Sigmoid colon (tissue), 7 donors: ENCODE results near the gene SPI1. TPM values are rescaled to one million over a fixed set of nuclear protein-coding genes. Genes with fewer than 3 reads are reported as not detected.

Experiments
- DNase-seq: peaks from one replicate; pipeline ENCODE4 v3.0.0-alpha.2; 2019
- H3K27ac ChIP-seq, 4 donors: fragments of 200-600 bp; sonication (generic); one replicate each; pipeline ENCODE4 v1.5.1; 2016 to 2019; ENCODE audit warnings: mild to moderate bottlenecking in 1 of 4
- H3K27me3 ChIP-seq, 3 donors: fragments of 200-600 bp; sonication (generic); one replicate each; pipeline ENCODE4 v1.5.1; 2019; ENCODE audit warnings: mild to moderate bottlenecking in 1 of 3
- H3K36me3 ChIP-seq, 4 donors: fragments of 200-600 bp; sonication (generic); one replicate each; pipeline ENCODE4 v1.5.1; 2016 to 2019
- H3K4me1 ChIP-seq, 4 donors: fragments of 200-600 bp; sonication (generic); one replicate each; pipeline ENCODE4 v1.5.1; 2017 to 2019
- H3K4me3 ChIP-seq, 4 donors: fragments of 200-600 bp; sonication (generic); one replicate each; pipeline ENCODE4 v1.5.1; 2017 to 2019; ENCODE audit warnings: mild to moderate bottlenecking in 2 of 4, moderate library complexity in 1 of 4
- H3K9me3 ChIP-seq, 4 donors: fragments of 200-600 bp in 3 of 4; sonication (generic) in 3 of 4; one replicate each; pipeline versions ENCODE4 v1.5.1 to v1.6.1; 2013 to 2019
- EP300 ChIP-seq, 4 donors: sonication (generic); formaldehyde crosslinking; IDR thresholded peaks; one replicate each; pipeline ENCODE4 v1.6.1; 2017; ENCODE audit warnings: antibody characterized with exemption in 4 of 4
- POLR2A ChIP-seq, 2 donors: fragments of 450-650 bp; IDR thresholded peaks; one replicate each; pipeline ENCODE4 v1.6.1; 2016; ENCODE audit warnings: antibody characterized with exemption in 2 of 2, mild to moderate bottlenecking in 2 of 2, moderate library complexity in 2 of 2
- POLR2AphosphoS5 ChIP-seq, 4 donors: sonication (generic); formaldehyde crosslinking; IDR thresholded peaks; one replicate each; pipeline ENCODE4 v1.6.1; 2017; ENCODE audit warnings: antibody characterized with exemption in 4 of 4
- WGBS, 2 donors: extraction: QIAGEN DNeasy Blood & Tissue Kit; methylation state at CpG; one replicate each; pipeline ENCODE4 v1.1.7; 2013; 5-methylcytosine and 5-hydroxymethylcytosine counted together
- intact Hi-C: fragments of 100-400 bp; cut with DNase I; formaldehyde crosslinking; loops from one replicate; pipeline ENCODE4 v1.15.1; 2023
- polyA plus RNA-seq, 3 donors: library from polyadenylated mRNA; stranded (reverse); fragments of 200-250 nt; gene quantifications; one replicate each; pipeline ENCODE4 v1.2.3, GENCODE V29; 2013
- total RNA-seq, 4 donors: library from RNA; depleted of rRNA; stranded (reverse); fragments of >200 nt; gene quantifications; one replicate each; pipeline ENCODE4 v1.1.0, GENCODE V29; 2016
- TF ChIP-seq, protein P1 (sequence below), 4 experiments: fragments of 450-650 bp in 3 of 4; fragments of 200-600 bp in 1 of 4; IDR thresholded peaks; one replicate each; pipeline ENCODE4 v1.5.1; 2016 to 2019; ENCODE audit warnings: antibody characterized with exemption in 4 of 4, mild to moderate bottlenecking in 3 of 4, moderate library complexity in 2 of 4
- donor health status: healthy with polysubstance abuse.
- donor health status: Bipolar disorder and iron deficiency.
- donor health status: healthy.

The SPI1 gene
- total and polyA plus RNA-seq, 7 donors: 10.5 to 29.8 (median 19.7) TPM

DNA sequence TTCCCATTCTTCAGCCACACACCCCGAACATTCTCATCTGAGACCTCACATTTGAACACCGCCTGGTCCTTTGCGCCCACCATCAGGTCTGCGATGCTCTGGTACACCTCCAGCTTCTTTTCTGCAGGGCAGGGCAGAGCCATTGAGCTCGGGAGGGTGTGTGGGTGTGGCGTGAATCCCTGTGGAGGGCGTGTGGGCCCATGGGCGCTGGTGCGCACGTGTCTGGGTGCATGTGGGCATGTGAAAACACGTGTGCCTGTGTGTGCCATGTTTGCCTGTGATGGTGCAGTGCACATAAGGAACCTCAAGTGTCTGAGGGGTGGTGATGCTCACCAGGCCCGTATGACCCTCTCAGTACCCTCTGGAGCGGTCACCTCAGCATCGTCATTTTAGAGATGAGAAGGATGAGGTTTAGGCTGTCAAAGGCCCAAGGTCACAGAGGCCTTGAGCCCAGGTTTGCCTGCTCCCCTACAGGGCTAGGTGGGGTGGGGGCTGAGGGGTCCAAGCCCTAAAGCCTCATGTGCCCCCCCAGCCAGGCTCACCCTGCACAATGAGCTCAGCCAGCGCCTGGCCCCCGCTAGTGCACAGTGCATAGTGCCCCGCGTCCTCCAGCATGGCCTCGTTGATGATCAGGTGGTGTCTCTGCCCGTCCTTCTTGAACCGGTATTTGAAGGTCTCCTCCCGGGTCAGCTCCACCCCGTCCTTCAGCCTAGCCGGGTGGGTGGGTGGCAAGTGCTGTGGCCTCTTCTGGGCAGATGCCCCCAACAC, 36.1 kb downstream of the SPI1 start:
- DNase-seq: no peak
- no peaks in the 10 kb centered on the region for H3K4me1 ChIP-seq
- TF ChIP-seq EP300 (IDR thresholded peaks at IDR 0.05): no peak
- TF ChIP-seq POLR2AphosphoS5 (IDR thresholded peaks at IDR 0.05): no peak
- no peak for TF ChIP-seq POLR2A (IDR thresholded peaks at IDR 0.05)
- TF ChIP-seq, protein P1, sequence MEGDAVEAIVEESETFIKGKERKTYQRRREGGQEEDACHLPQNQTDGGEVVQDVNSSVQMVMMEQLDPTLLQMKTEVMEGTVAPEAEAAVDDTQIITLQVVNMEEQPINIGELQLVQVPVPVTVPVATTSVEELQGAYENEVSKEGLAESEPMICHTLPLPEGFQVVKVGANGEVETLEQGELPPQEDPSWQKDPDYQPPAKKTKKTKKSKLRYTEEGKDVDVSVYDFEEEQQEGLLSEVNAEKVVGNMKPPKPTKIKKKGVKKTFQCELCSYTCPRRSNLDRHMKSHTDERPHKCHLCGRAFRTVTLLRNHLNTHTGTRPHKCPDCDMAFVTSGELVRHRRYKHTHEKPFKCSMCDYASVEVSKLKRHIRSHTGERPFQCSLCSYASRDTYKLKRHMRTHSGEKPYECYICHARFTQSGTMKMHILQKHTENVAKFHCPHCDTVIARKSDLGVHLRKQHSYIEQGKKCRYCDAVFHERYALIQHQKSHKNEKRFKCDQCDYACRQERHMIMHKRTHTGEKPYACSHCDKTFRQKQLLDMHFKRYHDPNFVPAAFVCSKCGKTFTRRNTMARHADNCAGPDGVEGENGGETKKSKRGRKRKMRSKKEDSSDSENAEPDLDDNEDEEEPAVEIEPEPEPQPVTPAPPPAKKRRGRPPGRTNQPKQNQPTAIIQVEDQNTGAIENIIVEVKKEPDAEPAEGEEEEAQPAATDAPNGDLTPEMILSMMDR (IDR thresholded peaks at IDR 0.05): no peak
- no peak overlapping the region for H3K4me3 ChIP-seq
- intact Hi-C loops: no loop called here
- no peak overlapping the region for H3K27ac ChIP-seq
- H3K36me3 ChIP-seq: no peaks in the 10 kb centered on the region
- WGBS, 2 donors: 78 to 89% methylated on average over 24 of the region's 24 CpGs
- H3K9me3 ChIP-seq: no peaks in the 10 kb centered on the region
- H3K27me3 ChIP-seq: no peaks in the 10 kb centered on the region

DNA sequence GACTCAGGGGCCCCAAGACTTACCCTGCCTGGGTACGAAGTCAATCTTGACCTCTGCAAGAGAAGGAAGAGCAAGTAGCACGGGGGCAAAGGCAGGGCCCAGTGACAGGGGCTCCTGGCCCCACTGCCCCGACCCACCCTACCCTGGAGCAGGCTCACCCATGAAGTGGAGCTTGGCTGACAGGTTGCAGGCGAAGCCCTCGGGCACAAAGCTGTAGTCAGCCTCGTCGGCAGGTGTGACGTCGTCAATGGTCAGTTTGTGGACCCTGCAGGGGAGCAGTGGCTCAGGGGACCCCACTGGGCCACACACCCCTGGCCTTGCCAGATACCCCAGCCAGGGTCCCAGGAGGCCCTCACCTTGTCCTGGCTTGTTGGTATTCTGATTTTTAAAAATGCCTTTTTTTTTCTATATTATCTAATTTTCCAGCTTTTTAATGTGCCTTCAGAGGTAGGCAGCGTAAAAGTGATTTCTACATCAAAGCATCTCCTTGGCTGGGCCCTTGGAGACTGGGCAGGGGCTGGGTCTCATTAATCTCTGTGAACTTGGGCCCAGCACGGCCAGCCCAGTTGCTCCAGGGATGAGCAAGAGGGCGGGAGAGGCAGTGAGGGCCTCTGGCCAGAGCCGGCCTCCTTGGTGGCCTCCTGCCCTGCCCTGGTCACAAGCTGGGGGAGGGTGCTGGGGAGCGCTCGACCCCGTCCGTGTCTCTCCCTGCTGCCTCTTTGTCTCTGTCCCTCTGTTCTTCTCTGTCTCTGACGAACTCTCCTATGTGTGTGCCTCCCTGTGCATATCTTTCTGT, 37.2 kb downstream of the SPI1 start:
- no peak for DNase-seq
- intact Hi-C loops: no loop called here

GRCh38 chr11:47340010-47340409, 38.3 kb downstream of the SPI1 start:
- TF ChIP-seq, protein P1 (IDR thresholded peaks at IDR 0.05): no peak
- TF ChIP-seq EP300 (IDR thresholded peaks at IDR 0.05) (no peak), POLR2AphosphoS5 (IDR thresholded peaks at IDR 0.05) (no peak), POLR2A (IDR thresholded peaks at IDR 0.05) (no peak)

More for the DNA sequence above, 37.2 kb downstream of the SPI1 start:
- Histone ChIP-seq H3K4me3 (no peak overlapping the region), H3K4me1 (no peaks in the 10 kb centered on the region), H3K27me3 (no peaks in the 10 kb centered on the region), H3K9me3 (no peaks in the 10 kb centered on the region), H3K36me3 (no peaks in the 10 kb centered on the region), H3K27ac (no peak overlapping the region)
- WGBS, 2 donors: 75 to 77% methylated on average over 18 of the region's 18 CpGs
- TF ChIP-seq EP300 (IDR thresholded peaks at IDR 0.05) (no peak), POLR2AphosphoS5 (IDR thresholded peaks at IDR 0.05) (no peak), POLR2A (IDR thresholded peaks at IDR 0.05) (no peak)
- TF ChIP-seq, protein P1 (IDR thresholded peaks at IDR 0.05): no peak

DNA sequence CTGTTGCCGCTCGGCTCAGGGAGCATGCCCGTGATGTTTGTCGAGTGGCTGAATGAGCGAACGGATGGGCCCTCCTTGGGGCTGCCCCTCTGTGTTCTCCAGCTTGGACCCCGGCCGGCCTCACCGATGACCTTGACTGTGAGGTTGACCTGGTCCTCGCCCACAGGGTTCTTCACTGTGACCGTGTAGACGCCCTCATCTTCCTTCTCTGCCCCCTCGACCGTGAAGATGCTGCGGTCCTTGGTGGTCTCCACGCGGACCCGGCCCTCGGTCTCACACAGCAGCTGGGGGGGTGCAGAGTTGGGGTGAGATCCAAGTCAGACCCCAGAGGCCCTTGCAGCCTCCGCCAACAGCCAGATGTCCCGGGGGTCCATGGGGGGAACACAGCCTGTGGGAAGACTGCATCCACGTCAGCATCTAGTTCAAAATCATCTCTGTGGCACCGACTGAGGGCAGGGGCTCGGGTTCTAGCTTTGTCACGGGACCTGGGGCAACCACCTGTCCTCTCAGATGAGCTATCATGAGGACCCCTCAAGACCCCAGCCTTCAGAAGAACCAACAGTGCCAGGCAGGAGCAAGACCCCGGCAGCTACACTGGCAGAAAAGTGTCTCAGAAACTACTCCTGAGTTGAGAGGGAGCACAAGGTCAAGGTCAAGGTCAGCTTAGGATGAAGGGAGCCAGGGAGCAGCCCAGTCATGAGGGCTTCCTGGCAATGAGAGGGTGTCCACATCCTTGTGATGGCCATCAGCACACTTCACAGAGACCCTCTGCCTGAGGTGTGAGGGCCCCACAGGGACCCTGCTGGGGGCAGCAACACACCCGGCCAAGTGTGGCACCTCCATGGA, 39.7 kb downstream of the SPI1 start:
- Histone ChIP-seq H3K36me3 (no peaks in the 10 kb centered on the region), H3K27ac (no peak overlapping the region), H3K4me3 (no peak overlapping the region), H3K4me1 (no peaks in the 10 kb centered on the region), H3K9me3 (no peaks in the 10 kb centered on the region), H3K27me3 (no peaks in the 10 kb centered on the region)
- 92% methylated on average over 27 of the region's 27 CpGs for WGBS, 2 donors
- DNase-seq: no peak
- TF ChIP-seq POLR2A (IDR thresholded peaks at IDR 0.05): no peak
- intact Hi-C loops: no loop called here

More at GRCh38 chr11:47340010-47340409, 38.3 kb downstream of the SPI1 start:
- no peak overlapping the region for H3K27ac ChIP-seq
- H3K36me3 ChIP-seq: no peaks in the 10 kb centered on the region
- no peaks in the 10 kb centered on the region for H3K4me1 ChIP-seq
- no peaks in the 10 kb centered on the region for H3K9me3 ChIP-seq
- intact Hi-C loops: no loop called here
- DNase-seq: no peak
- H3K4me3 ChIP-seq: no peak overlapping the region
- 72 to 80% methylated on average over 9 of the region's 9 CpGs for WGBS, 2 donors
- H3K27me3 ChIP-seq: no peaks in the 10 kb centered on the region
